HG03439 (cell line): ENCODE measurements around the gene ADAMTSL2.

Experiments used
- ATAC-seq: cut with Tn5 transposase; IDR thresholded peaks from one replicate; pipeline ENCODE4 v1.9.1; 2021; ENCODE audit warnings: mild to moderate bottlenecking, moderate library complexity; ENCODE audit not compliant: unreplicated experiment

The ADAMTSL2 gene

DNA sequence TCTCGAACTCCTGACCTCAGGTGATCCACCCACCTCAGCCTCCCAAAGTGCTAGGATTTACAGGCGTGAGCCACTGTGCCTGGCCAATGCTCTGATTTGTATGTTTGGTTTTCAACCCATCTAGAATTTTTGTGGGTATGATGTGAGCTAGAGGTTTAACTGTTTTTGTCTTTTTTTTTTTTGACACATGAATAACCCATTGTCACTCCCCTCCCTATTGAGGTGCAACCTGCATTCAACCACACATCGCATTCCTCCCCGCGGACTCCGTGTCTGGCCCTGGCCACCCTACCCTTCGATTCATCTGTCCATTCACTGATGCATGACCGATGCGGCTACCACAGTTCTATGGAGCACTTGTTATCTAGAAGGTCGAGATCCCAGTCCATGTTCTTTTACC lies 84.2 kb downstream of the ADAMTSL2 start:
- no peak for ATAC-seq

GRCh38 chr9:133619791-133620190 lies 85.3 kb downstream of the ADAMTSL2 start:
- no peak for ATAC-seq

DNA sequence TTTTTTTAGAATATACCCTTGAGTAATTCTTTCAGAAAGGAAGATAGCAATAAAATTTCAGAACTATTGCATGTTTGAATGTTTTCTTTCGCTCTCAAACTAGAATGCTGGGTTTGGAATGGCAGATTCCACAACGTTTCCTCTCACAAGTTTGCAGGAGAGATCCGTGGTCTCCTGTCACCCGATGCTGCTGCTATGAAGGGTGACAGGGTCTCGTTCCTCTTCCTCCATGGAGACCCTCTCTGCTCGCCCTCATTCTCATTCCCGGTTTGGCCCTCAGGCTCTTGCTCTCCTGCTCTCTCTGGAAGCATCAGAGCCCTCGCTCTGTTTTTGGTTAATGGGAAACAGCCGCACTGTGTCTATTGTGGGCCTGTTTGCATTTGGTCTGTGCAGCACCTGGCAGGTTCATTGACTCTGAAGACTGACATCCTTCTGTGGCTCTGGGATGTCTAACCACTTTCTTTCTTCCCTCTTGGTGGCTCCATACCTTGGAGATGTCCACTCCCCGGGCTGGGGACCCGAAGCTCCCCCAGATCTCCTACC lies 87.3 kb downstream of the ADAMTSL2 start:
- no peak for ATAC-seq

GRCh38 chr9:133622555-133622954 lies 88.1 kb downstream of the ADAMTSL2 start:
- no peak for ATAC-seq
